Activated T-cell treated with anti-CD3 and anti-CD28 coated beads, Interleukin-2, amount 50 U/mL, for 4 hours (primary cell): ENCODE measurements around the gene RAB11FIP3. TPM values are rescaled to one million over a fixed set of nuclear protein-coding genes. Genes with fewer than 3 reads are reported as not detected.
"Not testable (repeated sequence)": the region's sequence is repeated elsewhere in the genome, so short reads cannot be mapped to it uniquely, and the experiment has no call there.

Experiments
- ATAC-seq, 2 donors: fragments of 200-7000 bp; cut with Tn5 transposase; one replicate each; pipeline ENCODE4 v1.10.0; 2021
- DNase-seq: peaks from one replicate; pipeline ENCODE4 v3.0.0-alpha.2; 2020
- H3K27me3 Mint-ChIP-seq: one replicate; pipeline ENCODE4 v1.8.0; 2021; ENCODE audit warnings: low read depth, mixed read lengths
- H3K36me3 Mint-ChIP-seq: one replicate; pipeline ENCODE4 v1.8.0; 2022; ENCODE audit warnings: mixed read lengths; ENCODE audit not compliant: insufficient read depth
- H3K4me1 Mint-ChIP-seq: one replicate; pipeline ENCODE4 v1.8.0; 2021; ENCODE audit warnings: low read depth, mixed read lengths
- H3K4me3 Mint-ChIP-seq: one replicate; pipeline ENCODE4 v1.8.0; 2021; ENCODE audit warnings: mild to moderate bottlenecking, moderate library complexity, mixed read lengths
- H3K9me3 Mint-ChIP-seq: one replicate; pipeline ENCODE4 v1.8.0; 2021; ENCODE audit warnings: mixed read lengths
- total RNA-seq, 3 donors: library from RNA; stranded (reverse); gene quantifications; one replicate each; pipeline ENCODE4 v1.2.1, GENCODE V29; 2021

Gene RAB11FIP3
- total RNA-seq, 3 donors from 2014 or later: 28.2 to 31.3 (median 28.8) TPM

- peaks cover 22% of the 10 kb centered on the region for H3K4me1 Mint-ChIP-seq
- H3K27me3 Mint-ChIP-seq: no peaks in the 10 kb centered on the region
- peak overlapping the region; percentile 43 for H3K4me3 Mint-ChIP-seq
- DNase-seq: no peak
- no peaks in the 10 kb centered on the region for H3K36me3 Mint-ChIP-seq
- no peak for ATAC-seq
- no peaks in the 10 kb centered on the region for H3K9me3 Mint-ChIP-seq
Measured at GRCh38 chr16:399340-400019, 26.0 kb upstream of the RAB11FIP3 start.

- Mint-ChIP-seq H3K4me3 (peak overlapping the region; percentile 86), H3K4me1 (peaks cover 22% of the 10 kb centered on the region), H3K27me3 (no peaks in the 10 kb centered on the region), H3K36me3 (no peaks in the 10 kb centered on the region), H3K9me3 (no peaks in the 10 kb centered on the region)
- no peak for DNase-seq
- ATAC-seq: no peak
Measured at GRCh38 chr16:400061-400591, 25.3 kb upstream of the RAB11FIP3 start.

- H3K9me3 Mint-ChIP-seq: no peaks in the 10 kb centered on the region
- DNase-seq (peak; percentile 99), ATAC-seq (peak; percentile 85 to 88)
- H3K27me3 Mint-ChIP-seq: no peaks in the 10 kb centered on the region
- H3K36me3 Mint-ChIP-seq: no peaks in the 10 kb centered on the region
- H3K4me1 Mint-ChIP-seq: peaks cover 16% of the 10 kb centered on the region
- H3K4me3 Mint-ChIP-seq: peak within 1 kb of the TSS; percentile 86
Measured at GRCh38 chr16:401468-402348, 23.7 kb upstream of the RAB11FIP3 start, which contains the start of gene DECR2. DECR2 (plus strand) TSS chr16:401885; CDS start chr16:401964, 79 bp downstream.

GRCh38 chr16:404971-405486 lies 20.4 kb upstream of the RAB11FIP3 start:
- no peak for DNase-seq
- ATAC-seq: no peak
- H3K36me3 Mint-ChIP-seq: no peaks in the 10 kb centered on the region
- H3K9me3 Mint-ChIP-seq: no peaks in the 10 kb centered on the region
- H3K4me3 Mint-ChIP-seq: no peak overlapping the region
- no peaks in the 10 kb centered on the region for H3K27me3 Mint-ChIP-seq
- H3K4me1 Mint-ChIP-seq: peaks cover 7% of the 10 kb centered on the region

GRCh38 chr16:405548-406506 lies 19.6 kb upstream of the RAB11FIP3 start:
- DNase-seq (no peak), ATAC-seq (no peak)
- no peaks in the 10 kb centered on the region for H3K36me3 Mint-ChIP-seq
- H3K4me1 Mint-ChIP-seq: no peaks in the 10 kb centered on the region
- H3K4me3 Mint-ChIP-seq: no peak overlapping the region
- no peaks in the 10 kb centered on the region for H3K9me3 Mint-ChIP-seq
- H3K27me3 Mint-ChIP-seq: no peaks in the 10 kb centered on the region

GRCh38 chr16:407253-407652 lies 18.2 kb upstream of the RAB11FIP3 start:
- Mint-ChIP-seq H3K27me3 (no peaks in the 10 kb centered on the region), H3K4me1 (no peaks in the 10 kb centered on the region), H3K4me3 (no peak overlapping the region), H3K36me3 (no peaks in the 10 kb centered on the region), H3K9me3 (no peaks in the 10 kb centered on the region)
- no peak for DNase-seq
- ATAC-seq: no peak

GRCh38 chr16:410516-411178 lies 14.8 kb upstream of the RAB11FIP3 start:
- ATAC-seq (no peak), DNase-seq (no peak)
- H3K4me1 Mint-ChIP-seq: no peaks in the 10 kb centered on the region
- no peaks in the 10 kb centered on the region for H3K9me3 Mint-ChIP-seq
- H3K36me3 Mint-ChIP-seq: no peaks in the 10 kb centered on the region
- no peaks in the 10 kb centered on the region for H3K27me3 Mint-ChIP-seq
- H3K4me3 Mint-ChIP-seq: no peak overlapping the region

GRCh38 chr16:411576-412265 lies 13.7 kb upstream of the RAB11FIP3 start:
- DNase-seq: no peak
- no peak for ATAC-seq
- Mint-ChIP-seq H3K4me1 (no peaks in the 10 kb centered on the region), H3K4me3 (no peak overlapping the region), H3K9me3 (no peaks in the 10 kb centered on the region), H3K27me3 (no peaks in the 10 kb centered on the region), H3K36me3 (no peaks in the 10 kb centered on the region)

GRCh38 chr16:414395-415169 lies 10.9 kb upstream of the RAB11FIP3 start:
- no peak for DNase-seq
- Mint-ChIP-seq H3K36me3 (no peaks in the 10 kb centered on the region), H3K4me3 (no peak overlapping the region), H3K27me3 (no peaks in the 10 kb centered on the region), H3K9me3 (no peaks in the 10 kb centered on the region), H3K4me1 (no peaks in the 10 kb centered on the region)
- no peak for ATAC-seq

GRCh38 chr16:415170-415498 lies 10.3 kb upstream of the RAB11FIP3 start:
- not testable (repeated sequence) for ATAC-seq, H3K27me3 Mint-ChIP-seq, H3K4me3 Mint-ChIP-seq, H3K36me3 Mint-ChIP-seq, DNase-seq, H3K4me1 Mint-ChIP-seq, H3K9me3 Mint-ChIP-seq

GRCh38 chr16:422179-422578 lies 3.3 kb upstream of the RAB11FIP3 start:
- H3K4me1 Mint-ChIP-seq: peaks cover 12% of the 10 kb centered on the region
- H3K27me3 Mint-ChIP-seq, ATAC-seq, H3K9me3 Mint-ChIP-seq, H3K36me3 Mint-ChIP-seq, DNase-seq, H3K4me3 Mint-ChIP-seq: not testable (repeated sequence)

GRCh38 chr16:424033-424622 lies 1.3 kb upstream of the RAB11FIP3 start:
- H3K4me3 Mint-ChIP-seq: peak overlapping the region; percentile 85
- ATAC-seq: no peak

More at GRCh38 chr16:424033-424622, 1.3 kb upstream of the RAB11FIP3 start:
- H3K4me1 Mint-ChIP-seq: peaks cover 29% of the 10 kb centered on the region
- no peaks in the 10 kb centered on the region for H3K9me3 Mint-ChIP-seq
- DNase-seq: no peak
- H3K36me3 Mint-ChIP-seq: peaks cover 3% of the 10 kb centered on the region
- no peaks in the 10 kb centered on the region for H3K27me3 Mint-ChIP-seq
